Measurements from ENCODE around the gene COQ2.
"Not testable (repeated sequence)": the region's sequence is repeated elsewhere in the genome, so short reads cannot be mapped to it uniquely, and the experiment has no call there.

Gene COQ2

DNA sequence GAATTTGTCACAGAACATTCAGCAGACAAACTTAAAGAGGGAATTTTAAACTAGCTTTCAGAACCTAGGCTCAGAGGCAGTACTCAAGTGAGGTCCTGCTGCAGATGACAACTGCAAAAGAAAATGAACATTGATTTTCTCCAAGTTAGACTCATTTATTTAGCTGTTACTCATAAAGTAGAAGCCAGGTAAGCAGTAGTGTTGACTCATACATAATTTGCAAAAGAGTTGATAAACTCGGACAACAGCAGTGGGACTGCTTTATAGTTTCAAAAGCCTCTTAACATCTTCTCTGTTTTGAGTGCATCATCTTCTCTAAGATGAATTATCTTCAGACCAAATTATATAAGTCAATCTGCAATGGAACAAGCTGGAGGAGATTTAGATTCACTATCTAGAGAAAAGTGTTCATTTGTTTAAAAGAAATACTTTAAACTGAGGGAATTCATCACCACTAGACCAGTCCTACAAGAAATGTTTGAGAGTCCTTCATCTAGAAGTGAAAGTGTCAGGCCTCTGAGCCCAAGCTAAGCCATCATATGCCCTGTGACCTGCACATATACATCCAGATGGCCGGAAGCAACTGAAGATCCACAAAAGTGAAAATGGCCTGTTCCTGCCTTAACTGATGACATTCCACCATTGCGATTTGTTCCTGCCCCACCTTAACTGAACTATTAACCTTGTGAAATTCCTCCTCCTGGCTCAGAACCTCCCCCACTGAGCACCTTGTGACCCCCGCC lies 49.5 kb downstream of the COQ2 start:
- no peak for DNase-seq (ENCODE audit: low read depth)
- H3K4me3 ChIP-seq (ENCODE audit: low read length): no peak overlapping the region
- TF ChIP-seq, protein P1, sequence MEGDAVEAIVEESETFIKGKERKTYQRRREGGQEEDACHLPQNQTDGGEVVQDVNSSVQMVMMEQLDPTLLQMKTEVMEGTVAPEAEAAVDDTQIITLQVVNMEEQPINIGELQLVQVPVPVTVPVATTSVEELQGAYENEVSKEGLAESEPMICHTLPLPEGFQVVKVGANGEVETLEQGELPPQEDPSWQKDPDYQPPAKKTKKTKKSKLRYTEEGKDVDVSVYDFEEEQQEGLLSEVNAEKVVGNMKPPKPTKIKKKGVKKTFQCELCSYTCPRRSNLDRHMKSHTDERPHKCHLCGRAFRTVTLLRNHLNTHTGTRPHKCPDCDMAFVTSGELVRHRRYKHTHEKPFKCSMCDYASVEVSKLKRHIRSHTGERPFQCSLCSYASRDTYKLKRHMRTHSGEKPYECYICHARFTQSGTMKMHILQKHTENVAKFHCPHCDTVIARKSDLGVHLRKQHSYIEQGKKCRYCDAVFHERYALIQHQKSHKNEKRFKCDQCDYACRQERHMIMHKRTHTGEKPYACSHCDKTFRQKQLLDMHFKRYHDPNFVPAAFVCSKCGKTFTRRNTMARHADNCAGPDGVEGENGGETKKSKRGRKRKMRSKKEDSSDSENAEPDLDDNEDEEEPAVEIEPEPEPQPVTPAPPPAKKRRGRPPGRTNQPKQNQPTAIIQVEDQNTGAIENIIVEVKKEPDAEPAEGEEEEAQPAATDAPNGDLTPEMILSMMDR (conservative IDR thresholded peaks at IDR 0.05; ENCODE audit: low read depth, low read length): no peak

DNA sequence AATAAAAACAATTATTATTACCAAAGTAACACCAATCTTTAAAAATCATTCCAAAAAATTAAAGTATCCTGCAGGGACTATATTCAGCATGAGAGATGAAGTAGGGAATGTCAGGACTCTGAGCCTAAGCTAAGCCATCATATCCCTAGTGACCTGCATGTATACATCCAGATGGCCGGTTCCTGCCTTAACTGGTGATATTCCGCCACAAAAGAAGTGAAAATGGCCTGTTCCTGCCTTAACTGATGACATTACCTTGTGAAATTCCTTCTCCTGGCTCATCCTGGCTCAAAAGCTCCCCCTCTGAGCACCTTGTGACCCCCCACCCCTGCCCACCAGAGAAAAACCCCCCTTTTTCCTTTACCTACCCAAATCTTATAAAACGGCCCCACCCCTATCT lies 50.2 kb downstream of the COQ2 start:
- not testable (repeated sequence) for DNase-seq (ENCODE audit: low read depth); H3K4me3 ChIP-seq (ENCODE audit: low read length)

DNA sequence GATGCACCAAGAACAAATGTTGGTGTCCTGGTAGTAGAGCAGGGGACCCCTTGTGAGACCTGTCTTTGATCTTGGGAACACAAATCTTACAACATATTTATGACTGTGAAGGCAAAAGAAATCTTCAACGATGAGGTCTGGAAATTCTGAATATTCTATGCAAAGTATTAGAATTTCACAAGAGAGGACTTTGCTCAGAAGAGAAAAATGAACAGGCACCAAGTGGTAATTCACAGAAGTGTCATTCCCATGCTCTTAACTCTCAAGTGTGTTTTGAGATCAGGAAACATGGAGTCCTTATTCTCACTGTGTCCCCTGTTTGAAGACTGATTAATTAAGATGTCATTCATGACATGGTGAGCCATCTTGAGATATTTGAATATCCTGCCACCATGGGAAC lies 52.5 kb downstream of the COQ2 start:
- H3K4me3 ChIP-seq (ENCODE audit: low read length): no peak overlapping the region
- DNase-seq (ENCODE audit: low read depth): no peak
- TF ChIP-seq, protein P1 (conservative IDR thresholded peaks at IDR 0.05; ENCODE audit: low read depth, low read length): no peak

DNA sequence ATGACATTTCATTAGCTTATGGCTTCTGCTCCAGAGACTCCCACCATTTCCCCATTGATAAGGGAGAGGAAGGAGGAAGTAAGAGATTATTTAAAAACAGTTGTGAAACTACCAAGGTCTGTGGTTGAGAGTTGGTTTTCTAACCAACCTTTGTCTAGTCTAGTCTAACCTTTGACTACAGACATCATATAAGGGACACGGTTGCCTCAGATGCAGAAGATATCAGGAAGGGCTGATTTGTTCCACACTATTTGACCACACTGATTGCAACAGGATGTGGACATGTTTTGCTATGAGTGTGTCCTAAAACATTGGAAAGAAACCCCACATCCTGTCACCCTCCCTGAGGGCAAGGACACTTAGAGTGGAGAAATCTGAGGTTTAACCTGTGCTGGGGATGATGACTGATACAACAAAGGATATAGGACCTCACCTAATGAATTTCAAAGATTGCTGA lies 53.0 kb downstream of the COQ2 start:
- no peak overlapping the region for H3K4me3 ChIP-seq (ENCODE audit: low read length)
- TF ChIP-seq, protein P1 (conservative IDR thresholded peaks at IDR 0.05; ENCODE audit: low read depth, low read length): no peak
- DNase-seq (ENCODE audit: low read depth): no peak

DNA sequence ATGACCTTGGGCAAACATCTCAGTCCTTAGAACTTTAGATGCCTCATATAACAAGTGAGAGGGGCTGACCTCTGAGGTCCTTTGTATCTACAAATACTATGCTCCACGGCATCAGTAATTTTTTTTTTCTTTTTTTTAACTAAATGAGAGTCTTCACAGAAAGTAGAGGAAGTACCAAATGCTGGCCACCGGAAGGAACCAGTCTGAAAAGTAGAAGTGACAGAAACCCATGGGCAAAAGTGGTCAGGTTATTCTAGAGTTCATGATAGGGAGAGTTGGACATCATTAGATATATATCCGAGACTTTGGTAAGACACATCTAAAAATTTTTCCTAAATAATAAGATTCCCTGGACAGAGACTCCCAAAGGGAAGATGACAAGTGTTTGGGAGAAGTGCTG lies 53.7 kb downstream of the COQ2 start:
- TF ChIP-seq, protein P1 (conservative IDR thresholded peaks at IDR 0.05; ENCODE audit: low read depth, low read length): no peak
- H3K4me3 ChIP-seq (ENCODE audit: low read length): no peak overlapping the region
- no peak for DNase-seq (ENCODE audit: low read depth)

DNA sequence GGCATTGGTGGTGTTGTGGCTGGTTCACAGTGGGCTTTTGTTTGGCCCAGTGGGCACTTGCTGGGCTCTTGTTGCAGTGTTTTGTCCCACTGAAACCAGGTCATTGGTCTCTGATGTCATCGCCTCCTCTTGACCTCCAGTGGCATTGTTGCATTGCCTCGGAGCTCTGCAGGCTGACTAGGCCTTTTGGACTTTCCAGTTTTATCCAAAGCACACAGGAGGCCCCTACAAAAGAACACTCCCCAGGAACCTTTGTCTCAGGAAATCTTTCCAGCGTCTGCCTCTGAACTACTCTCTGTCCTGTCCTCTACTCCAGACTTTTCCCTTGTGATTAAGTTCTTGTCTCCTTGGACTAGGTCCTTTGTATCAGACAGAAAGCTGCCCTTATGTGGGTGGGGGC lies 54.8 kb downstream of the COQ2 start:
- H3K4me3 ChIP-seq (ENCODE audit: low read length): no peak overlapping the region
- TF ChIP-seq, protein P1 (conservative IDR thresholded peaks at IDR 0.05; ENCODE audit: low read depth, low read length): no peak
- no peak for DNase-seq (ENCODE audit: low read depth)

DNA sequence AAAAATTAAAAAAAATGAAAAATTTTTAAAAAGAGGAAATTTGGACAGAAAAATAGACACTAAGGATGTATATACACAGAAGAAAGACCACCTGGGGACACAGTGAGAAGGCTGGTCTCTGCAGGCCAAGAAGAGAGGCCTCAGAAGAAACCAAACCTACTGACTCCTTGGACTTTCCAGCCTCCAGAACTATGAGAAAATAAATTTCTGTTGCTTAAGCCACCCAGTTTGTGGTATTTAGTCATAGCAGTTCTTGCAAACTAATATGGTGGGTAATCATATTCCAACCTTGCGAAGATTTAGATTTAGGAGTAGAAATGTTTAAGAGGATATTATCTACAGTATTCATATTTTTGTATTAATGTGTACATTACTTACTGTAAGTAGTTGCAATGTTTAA lies 56.4 kb downstream of the COQ2 start:
- TF ChIP-seq, protein P1 (conservative IDR thresholded peaks at IDR 0.05; ENCODE audit: low read depth, low read length): no peak
- H3K4me3 ChIP-seq (ENCODE audit: low read length): no peak overlapping the region
- DNase-seq (ENCODE audit: low read depth): no peak
